MG63 (cell line): ENCODE data around the gene BTBD7. TPM values are rescaled to one million over a fixed set of nuclear protein-coding genes. Genes with fewer than 3 reads are reported as not detected.
A peak's percentile ranks its signal among the peaks of the same experiment; 100 is the strongest.

Source experiments
- DNase-seq: peaks from one replicate; pipeline ENCODE4 v3.0.0-alpha.2; 2020
- H3K27me3 ChIP-seq: fragments of 250-450 bp; sonication (Bioruptor Pico); 2 replicates; pipeline ENCODE4 v1.5.1; 2020; ENCODE audit warnings: mild to moderate bottlenecking, moderate library complexity
- H3K36me3 ChIP-seq: fragments of 250-450 bp; sonication (Bioruptor Pico); 2 replicates; pipeline ENCODE4 v1.5.1; 2020; ENCODE audit warnings: mild to moderate bottlenecking, moderate library complexity
- H3K4me3 ChIP-seq: fragments of 250-450 bp; sonication (Bioruptor Pico); 2 replicates; pipeline ENCODE4 v1.5.1; 2020; ENCODE audit warnings: mild to moderate bottlenecking, moderate library complexity
- H3K9me3 ChIP-seq: fragments of 250-450 bp; sonication (Bioruptor Pico); 2 replicates; pipeline ENCODE4 v1.5.1; 2020; ENCODE audit warnings: mild to moderate bottlenecking, moderate library complexity
- total RNA-seq: library from RNA; depleted of rRNA; stranded (reverse); fragments of >200 nt; shearing (Covaris generic); gene quantifications from 2 replicates; pipeline ENCODE4 v1.2.3, GENCODE V29; 2014; ENCODE audit warnings: low replicate concordance

BTBD7 gene
- total RNA-seq, 1 experiment from 2014 or later = 4.8 TPM

DNA sequence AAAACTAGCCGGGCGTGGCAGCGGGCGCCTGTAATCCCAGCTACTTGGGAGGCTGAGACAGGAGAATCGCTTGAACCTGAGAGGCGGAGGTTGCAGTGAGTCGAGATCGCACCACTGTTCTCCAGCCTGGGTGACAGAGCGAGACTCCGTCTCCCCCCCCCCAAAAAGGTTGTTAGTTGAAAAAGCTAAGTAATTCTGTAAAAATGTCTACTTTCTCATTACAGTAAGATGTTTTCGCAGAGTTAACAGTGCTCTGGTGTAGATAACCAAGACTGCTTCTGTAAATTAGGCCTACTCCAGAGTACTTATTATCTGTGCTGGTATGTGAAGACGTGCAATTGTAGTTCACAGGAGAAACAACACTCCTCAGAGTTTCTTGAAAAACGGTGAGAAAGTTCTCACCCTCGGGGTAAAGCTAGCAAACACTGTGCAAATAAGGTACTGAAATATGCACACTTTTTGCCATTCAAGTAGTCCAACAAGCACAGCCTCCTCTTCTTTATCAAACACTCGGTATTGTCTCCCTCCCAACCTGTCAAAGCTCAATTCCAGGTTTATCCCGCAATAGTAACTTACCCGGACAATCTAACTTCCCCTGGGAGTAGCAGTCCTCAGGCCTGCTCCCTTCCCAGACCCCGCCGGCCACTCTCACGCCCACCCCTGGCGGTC is 974 bp downstream of the BTBD7 start:
- Histone ChIP-seq H3K27me3 (no peaks in the 10 kb centered on the region), H3K4me3 (peak overlapping the region; percentile 64), H3K36me3 (no peaks in the 10 kb centered on the region), H3K9me3 (no peaks in the 10 kb centered on the region)
- no peak for DNase-seq

DNA sequence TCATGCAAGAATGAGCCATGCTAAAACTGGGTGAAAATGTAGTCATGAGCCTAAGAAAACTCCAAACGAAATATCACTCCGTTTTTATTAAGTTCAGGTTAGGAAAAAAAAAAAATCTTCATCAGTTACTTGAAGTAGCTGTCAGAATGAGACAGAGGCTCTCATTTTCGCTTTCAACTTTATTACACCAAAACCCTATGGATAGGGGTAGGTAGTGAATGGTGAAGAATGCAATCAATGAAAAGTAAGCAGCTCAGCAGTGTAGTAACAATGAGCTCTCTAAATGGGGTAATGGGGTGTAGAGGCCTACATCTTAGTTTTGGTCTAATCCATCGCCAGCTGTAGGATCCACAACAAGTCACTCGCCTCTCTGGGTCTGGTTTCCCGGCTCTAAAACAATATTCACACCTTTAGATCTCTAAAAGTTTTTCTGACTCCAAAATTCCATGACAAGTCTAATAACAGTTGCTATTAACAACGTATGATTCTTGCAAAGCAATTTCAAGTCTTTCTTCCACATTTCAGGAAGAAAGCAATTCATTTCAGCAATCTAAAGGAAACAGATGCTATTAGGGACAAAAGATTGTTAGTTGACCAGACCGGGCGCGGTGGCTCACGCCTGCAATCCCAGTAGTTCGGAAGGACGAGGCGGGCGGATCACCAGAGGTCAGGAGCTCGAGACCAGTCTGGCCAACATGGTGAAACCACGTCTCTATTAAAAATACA is 1.7 kb downstream of the BTBD7 start:
- Histone ChIP-seq H3K36me3 (no peaks in the 10 kb centered on the region), H3K4me3 (peak overlapping the region; percentile 64), H3K9me3 (no peaks in the 10 kb centered on the region), H3K27me3 (no peaks in the 10 kb centered on the region)
- DNase-seq = no peak

DNA sequence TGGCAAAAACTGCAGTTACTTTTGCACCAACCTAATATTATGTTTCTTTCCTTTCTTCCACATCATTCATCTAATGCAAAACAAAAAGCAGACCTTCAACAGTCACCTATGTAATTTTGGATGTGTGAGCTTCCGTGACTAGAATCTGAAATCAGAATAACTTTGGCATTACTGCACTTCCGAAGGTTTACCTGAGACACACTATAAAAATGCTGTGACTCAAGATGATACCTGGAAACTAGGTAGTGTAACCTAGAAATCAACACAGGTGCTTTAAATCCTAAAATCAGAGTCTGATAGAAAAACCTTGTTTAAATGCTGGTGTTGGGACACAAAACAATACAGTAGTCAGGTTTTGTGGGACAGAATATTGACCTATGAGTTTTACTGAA is 2.2 kb downstream of the BTBD7 start:
- no peaks in the 10 kb centered on the region for H3K36me3 ChIP-seq
- H3K9me3 ChIP-seq = no peaks in the 10 kb centered on the region
- no peak for DNase-seq
- H3K27me3 ChIP-seq = no peaks in the 10 kb centered on the region
- no peak overlapping the region for H3K4me3 ChIP-seq

GRCh38 chr14:93329965-93330608 is 2.7 kb downstream of the BTBD7 start:
- Histone ChIP-seq H3K9me3 (no peaks in the 10 kb centered on the region), H3K4me3 (no peak overlapping the region), H3K27me3 (no peaks in the 10 kb centered on the region), H3K36me3 (no peaks in the 10 kb centered on the region)
- DNase-seq = no peak

DNA sequence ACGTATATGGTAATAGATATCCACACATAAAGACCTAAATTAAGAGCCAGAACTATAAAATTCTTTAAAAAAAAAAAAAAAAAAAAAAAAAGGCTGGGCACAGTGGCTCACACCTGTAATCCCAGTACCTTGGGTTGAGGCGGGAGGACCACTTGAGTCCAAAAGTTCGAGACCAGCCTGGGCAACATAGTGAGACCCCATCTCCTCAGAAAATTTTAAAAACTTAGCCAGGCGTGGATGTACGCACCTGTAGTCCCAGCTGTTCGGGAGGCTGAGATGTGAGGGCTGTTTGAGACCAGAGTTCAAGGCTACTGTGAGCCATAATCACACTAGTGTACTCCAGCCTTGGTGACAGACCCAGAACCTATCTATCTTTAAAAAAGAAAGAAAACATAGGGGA is 4.3 kb downstream of the BTBD7 start:
- DNase-seq = no peak
- Histone ChIP-seq H3K4me3 (no peak overlapping the region), H3K27me3 (no peaks in the 10 kb centered on the region), H3K9me3 (no peaks in the 10 kb centered on the region), H3K36me3 (peaks cover 2% of the 10 kb centered on the region)

GRCh38 chr14:93326196-93326595 is 6.6 kb downstream of the BTBD7 start:
- no peak for DNase-seq
- Histone ChIP-seq H3K9me3 (no peaks in the 10 kb centered on the region), H3K4me3 (no peak overlapping the region), H3K36me3 (peaks cover 2% of the 10 kb centered on the region), H3K27me3 (no peaks in the 10 kb centered on the region)

DNA sequence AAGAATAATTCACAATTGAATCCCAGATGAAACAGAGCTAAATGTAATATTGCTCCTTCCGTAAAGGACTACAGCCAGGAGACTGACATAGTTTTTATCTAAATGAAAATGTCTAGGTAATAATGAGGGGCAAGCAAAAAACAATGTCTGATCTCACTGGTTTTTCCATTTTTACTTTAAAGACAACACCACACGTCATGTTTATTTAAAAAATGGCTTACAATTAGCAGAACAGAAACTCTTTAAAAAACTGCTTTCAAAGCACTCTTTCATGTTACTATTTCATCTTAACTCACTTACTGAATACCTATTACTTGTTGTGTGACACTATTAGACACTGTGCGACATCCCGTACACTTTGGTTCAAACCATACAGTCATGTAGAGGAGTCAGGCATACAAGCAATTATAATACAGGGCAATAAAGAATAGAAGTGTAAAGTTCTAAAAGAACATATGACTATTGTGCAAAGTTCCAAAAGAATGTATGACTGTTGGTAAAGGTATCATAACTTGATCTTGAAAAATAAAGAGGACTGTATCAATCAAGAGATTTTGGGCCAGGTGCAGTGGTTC is 9.1 kb downstream of the BTBD7 start:
- no peak overlapping the region for H3K4me3 ChIP-seq
- no peaks in the 10 kb centered on the region for H3K27me3 ChIP-seq
- DNase-seq = no peak
- peaks cover 2% of the 10 kb centered on the region for H3K36me3 ChIP-seq
- H3K9me3 ChIP-seq = no peaks in the 10 kb centered on the region

DNA sequence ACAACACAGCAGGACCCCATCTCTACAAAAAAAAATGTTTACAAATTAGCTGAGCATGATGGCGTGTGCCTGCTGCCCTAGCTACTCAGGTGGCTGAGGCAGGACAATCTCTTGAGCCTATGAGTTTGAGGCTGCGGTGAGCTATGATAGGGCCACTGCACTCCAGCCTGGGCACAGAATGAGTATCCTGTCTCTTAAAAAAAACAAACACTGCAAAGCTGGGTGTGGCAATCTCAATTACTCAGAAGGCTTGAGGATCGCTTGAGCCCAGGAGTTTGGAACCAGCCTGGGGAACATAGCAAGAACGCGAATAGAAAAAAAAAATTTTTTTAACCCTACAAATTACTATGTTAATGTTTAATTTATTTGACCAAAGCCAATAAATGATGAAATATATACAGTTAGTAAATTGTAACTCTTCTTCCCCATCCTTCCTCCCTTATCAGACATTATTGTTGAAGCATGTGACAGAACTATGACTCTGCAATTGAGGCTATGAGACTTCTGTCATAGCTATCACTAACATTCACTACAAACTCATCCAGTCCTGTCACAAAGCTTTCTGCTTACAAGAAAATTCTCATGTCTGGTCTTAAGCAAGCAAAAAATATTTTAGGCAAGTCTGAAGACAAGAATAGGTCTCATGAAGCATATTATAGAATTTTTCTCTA is 9.8 kb downstream of the BTBD7 start:
- Histone ChIP-seq H3K4me3 (no peak overlapping the region), H3K36me3 (peaks cover 2% of the 10 kb centered on the region), H3K9me3 (no peaks in the 10 kb centered on the region), H3K27me3 (no peaks in the 10 kb centered on the region)
- DNase-seq = no peak

DNA sequence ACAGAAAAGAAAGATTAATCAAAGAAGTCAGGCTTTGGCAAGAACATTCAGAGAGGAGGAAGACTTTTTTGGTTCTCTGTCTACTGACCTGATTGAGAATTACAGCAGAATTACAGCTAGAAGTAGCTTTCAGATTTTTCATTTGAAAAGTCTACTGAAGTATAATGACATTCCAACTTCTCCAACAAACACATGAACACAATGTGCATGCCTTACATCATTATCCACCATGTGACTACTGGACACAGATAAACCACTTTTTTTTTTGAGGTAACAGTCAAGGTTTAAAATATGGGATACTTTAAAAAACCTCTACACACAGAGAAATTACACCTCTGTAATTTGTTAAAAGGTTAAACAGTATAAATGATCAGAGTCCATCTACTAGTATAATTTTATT is 12.3 kb downstream of the BTBD7 start:
- H3K4me3 ChIP-seq = no peak overlapping the region
- no peaks in the 10 kb centered on the region for H3K27me3 ChIP-seq
- peaks cover 2% of the 10 kb centered on the region for H3K36me3 ChIP-seq
- DNase-seq = no peak
- H3K9me3 ChIP-seq = no peaks in the 10 kb centered on the region

- Histone ChIP-seq H3K4me3 (no peak overlapping the region), H3K9me3 (no peaks in the 10 kb centered on the region), H3K27me3 (no peaks in the 10 kb centered on the region), H3K36me3 (peaks cover 2% of the 10 kb centered on the region)
- DNase-seq = no peak
Measured at GRCh38 chr14:93319958-93320357, 12.9 kb downstream of the BTBD7 start.

DNA sequence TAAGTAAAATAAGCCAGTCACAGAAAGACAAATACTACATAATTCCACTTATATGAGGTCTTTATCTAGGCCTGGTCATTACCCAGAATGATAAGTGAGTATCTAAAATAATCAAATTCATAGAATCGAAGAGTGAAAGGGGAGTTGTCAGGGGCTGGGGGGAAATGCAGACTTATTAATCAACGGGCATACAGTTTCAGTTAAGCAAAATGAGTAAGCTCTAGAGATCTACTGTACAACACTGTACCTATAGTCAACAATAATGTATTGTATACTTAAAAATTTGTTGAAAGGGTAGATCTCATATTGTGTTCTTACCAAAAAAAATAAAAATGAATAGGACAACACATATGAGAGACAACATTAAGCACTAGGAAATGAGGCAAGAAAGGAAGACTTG is 13.3 kb downstream of the BTBD7 start:
- Histone ChIP-seq H3K9me3 (no peaks in the 10 kb centered on the region), H3K27me3 (no peaks in the 10 kb centered on the region), H3K36me3 (peaks cover 2% of the 10 kb centered on the region), H3K4me3 (no peak overlapping the region)
- no peak for DNase-seq

GRCh38 chr14:93318927-93319326 is 13.9 kb downstream of the BTBD7 start:
- no peak overlapping the region for H3K4me3 ChIP-seq
- H3K36me3 ChIP-seq = peaks cover 2% of the 10 kb centered on the region
- DNase-seq = no peak
- H3K27me3 ChIP-seq = no peaks in the 10 kb centered on the region
- H3K9me3 ChIP-seq = no peaks in the 10 kb centered on the region

DNA sequence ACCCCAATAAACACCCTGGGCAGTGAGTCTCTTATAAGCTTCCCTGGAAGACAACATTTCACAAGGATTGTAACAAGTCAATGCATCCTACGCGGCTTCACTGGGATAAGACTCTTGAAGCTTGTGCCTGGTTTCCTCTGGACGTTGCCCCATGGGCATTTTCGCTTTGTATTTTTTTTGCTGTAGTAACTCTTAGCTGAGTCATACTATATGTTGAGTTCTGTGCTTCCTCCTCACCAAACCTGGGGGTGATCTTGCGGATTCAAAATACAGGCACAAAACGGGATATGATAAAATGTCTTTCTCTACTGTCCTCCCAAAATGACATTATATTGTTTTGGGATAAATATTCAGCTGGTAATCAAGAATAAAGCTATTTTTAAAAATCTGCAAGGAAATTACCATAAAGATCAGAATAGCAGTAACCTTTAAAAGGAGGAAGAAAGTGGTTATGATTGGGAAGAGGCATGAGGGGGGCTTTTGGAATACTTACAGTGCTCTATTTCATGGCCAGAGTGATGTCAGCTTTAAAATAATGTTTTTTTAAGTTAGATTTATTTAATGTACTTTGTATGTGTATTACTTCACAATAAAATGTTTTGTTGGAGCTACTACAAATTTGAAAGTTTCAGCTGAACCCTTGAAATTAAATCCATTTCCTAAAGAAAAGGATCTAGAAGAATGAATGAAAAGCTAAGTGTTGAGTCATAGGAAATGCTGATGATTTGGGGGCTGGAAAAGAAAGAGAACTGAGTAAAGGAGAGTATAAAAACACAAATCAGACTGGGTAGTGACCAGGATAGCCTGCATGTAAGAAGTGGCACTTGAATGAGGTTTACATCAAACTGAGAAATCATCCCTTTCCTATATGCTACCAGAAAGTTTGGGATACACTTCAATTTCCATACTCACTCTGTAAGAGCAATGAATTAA is 14.7 kb downstream of the BTBD7 start:
- no peaks in the 10 kb centered on the region for H3K9me3 ChIP-seq
- H3K27me3 ChIP-seq = no peaks in the 10 kb centered on the region
- no peak overlapping the region for H3K4me3 ChIP-seq
- DNase-seq = no peak
- H3K36me3 ChIP-seq = no peaks in the 10 kb centered on the region

DNA sequence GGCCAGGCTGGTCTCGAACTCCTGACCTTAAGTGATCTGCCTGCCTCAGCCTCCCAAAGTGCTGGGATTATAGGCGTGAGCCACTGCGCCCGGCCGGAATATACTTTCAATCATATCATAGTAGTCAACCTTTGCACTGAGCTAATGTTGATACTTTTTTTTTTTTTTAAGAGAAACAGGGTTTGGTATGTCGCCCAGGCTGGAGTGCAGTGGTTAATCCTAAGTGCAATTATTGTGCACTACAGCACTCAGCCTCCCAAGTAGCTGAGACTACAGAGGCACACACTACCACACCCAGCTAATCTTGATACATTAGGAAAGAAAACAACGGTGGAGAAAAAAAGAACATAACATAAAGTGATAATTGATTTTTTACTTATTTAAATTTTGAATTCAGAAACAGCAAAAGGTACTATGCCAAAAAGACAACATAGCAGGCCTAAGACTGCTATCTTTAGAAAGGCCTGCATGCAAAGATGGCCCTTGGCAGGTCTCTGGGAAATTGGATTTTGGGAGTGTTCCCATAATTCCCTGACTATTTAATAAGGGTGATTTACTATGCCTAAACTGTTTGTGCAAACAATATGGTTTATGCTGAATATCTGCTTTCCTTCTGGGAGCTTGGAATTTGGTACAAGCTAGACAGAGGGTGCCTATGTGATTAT is 15.5 kb downstream of the BTBD7 start:
- Histone ChIP-seq H3K36me3 (no peaks in the 10 kb centered on the region), H3K4me3 (no peak overlapping the region), H3K27me3 (no peaks in the 10 kb centered on the region), H3K9me3 (no peaks in the 10 kb centered on the region)
- DNase-seq = no peak

- no peak for DNase-seq
- Histone ChIP-seq H3K36me3 (no peaks in the 10 kb centered on the region), H3K4me3 (no peak overlapping the region), H3K27me3 (no peaks in the 10 kb centered on the region), H3K9me3 (no peaks in the 10 kb centered on the region)
Measured at GRCh38 chr14:93316716-93317115, 16.1 kb downstream of the BTBD7 start.

DNA sequence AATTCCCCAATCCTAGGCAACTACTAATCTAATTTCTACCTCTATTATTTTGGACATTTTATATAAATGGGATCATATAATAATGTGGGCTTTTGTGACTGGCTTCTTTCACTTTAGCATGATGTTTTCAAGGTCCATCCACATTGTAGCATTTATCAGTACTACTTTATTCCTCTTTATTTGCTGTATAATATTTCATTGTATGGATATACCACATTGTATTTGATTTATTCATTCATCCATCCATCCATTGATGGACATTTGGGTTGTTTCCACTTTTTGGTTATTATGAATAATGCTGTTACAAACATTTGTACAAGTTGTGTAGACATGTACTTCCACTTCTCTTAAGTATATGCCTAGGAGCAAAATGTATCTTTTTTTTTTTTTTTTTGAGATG is 17.3 kb downstream of the BTBD7 start:
- DNase-seq = no peak
- Histone ChIP-seq H3K9me3 (no peaks in the 10 kb centered on the region), H3K36me3 (no peaks in the 10 kb centered on the region), H3K27me3 (no peaks in the 10 kb centered on the region), H3K4me3 (no peak overlapping the region)
